ENCODE results near the gene PLEKHA7. TPM values are rescaled to one million over a fixed set of nuclear protein-coding genes. Genes with fewer than 3 reads are reported as not detected.

Gene PLEKHA7
- total and polyA plus RNA-seq, 2 of the 4 experiments (the other 2 are of a cell fraction), result 0.12 TPM; not detected in 1

- no peak overlapping the region for H4K91ac ChIP-seq (ENCODE audit: insufficient read depth, low read depth, low read length)
- no peak overlapping the region for H2AFZ ChIP-seq (replicated peaks; ENCODE audit: low read length, poor library complexity)
- WGBS, 2 experiments (ENCODE audit: extremely low coverage in 2 of 2, insufficient read length in 1 of 2), result no CpG with 5 or more reads among the region's 2 CpGs
- peaks cover 3% of the 10 kb centered on the region; the same call in 1 of the 2 replicates for H3K27me3 ChIP-seq (ENCODE audit: control insufficient read depth, insufficient read depth, low read length)
- H2AK5ac ChIP-seq (ENCODE audit: low read depth, low read length), result no peak overlapping the region
- H4K20me1 ChIP-seq (ENCODE audit: insufficient read depth, low read length), result no peaks in the 10 kb centered on the region
- H3K9me3 ChIP-seq (ENCODE audit: control insufficient read depth, insufficient read depth, low read length), result no peaks in the 10 kb centered on the region
- H3K18ac ChIP-seq (ENCODE audit: low read depth, low read length), result no peak overlapping the region
- no peak for TF ChIP-seq RFX5 (IDR thresholded peaks at IDR 0.05; ENCODE audit: low read depth, low read length)
- no peak for TF ChIP-seq CEBPB (IDR thresholded peaks at IDR 0.05; ENCODE audit: low read depth, low read length)
- no peak for TF ChIP-seq BHLHE40 (IDR thresholded peaks at IDR 0.05; ENCODE audit: low read depth, low read length)
- no peak for TF ChIP-seq MXI1 (IDR thresholded peaks at IDR 0.05; ENCODE audit: borderline replicate concordance, low read depth, low read length)
- TF ChIP-seq RAD21 (IDR thresholded peaks at IDR 0.05; ENCODE audit: low read length), result no peak
- no peak for TF ChIP-seq CTCF (conservative IDR thresholded peaks at IDR 0.05; ENCODE audit: low read depth, low read length)
- TF ChIP-seq, protein P1, sequence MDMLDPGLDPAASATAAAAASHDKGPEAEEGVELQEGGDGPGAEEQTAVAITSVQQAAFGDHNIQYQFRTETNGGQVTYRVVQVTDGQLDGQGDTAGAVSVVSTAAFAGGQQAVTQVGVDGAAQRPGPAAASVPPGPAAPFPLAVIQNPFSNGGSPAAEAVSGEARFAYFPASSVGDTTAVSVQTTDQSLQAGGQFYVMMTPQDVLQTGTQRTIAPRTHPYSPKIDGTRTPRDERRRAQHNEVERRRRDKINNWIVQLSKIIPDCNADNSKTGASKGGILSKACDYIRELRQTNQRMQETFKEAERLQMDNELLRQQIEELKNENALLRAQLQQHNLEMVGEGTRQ (IDR thresholded peaks at IDR 0.05; ENCODE audit: low read depth, low read length), result no peak
- no peak for TF ChIP-seq MAZ (IDR thresholded peaks at IDR 0.05; ENCODE audit: borderline replicate concordance, low read depth, low read length)
- TF ChIP-seq CHD1 (IDR thresholded peaks at IDR 0.05; ENCODE audit: low read depth, low read length), result no peak
- TF ChIP-seq SMC3 (IDR thresholded peaks at IDR 0.05; ENCODE audit: low read depth, low read length), result no peak
- TF ChIP-seq POLR2A (IDR thresholded peaks at IDR 0.05; ENCODE audit: low read depth, low read length), result no peak
- no peak for TF ChIP-seq MAFK (IDR thresholded peaks at IDR 0.05; ENCODE audit: low read depth, low read length)
- TF ChIP-seq RCOR1 (IDR thresholded peaks at IDR 0.05; ENCODE audit: insufficient replicate concordance, low read length), result no peak
- TF ChIP-seq ELK1 (IDR thresholded peaks at IDR 0.05; ENCODE audit: borderline replicate concordance, low read depth, low read length), result no peak
- TF ChIP-seq FOS (IDR thresholded peaks at IDR 0.05; ENCODE audit: low read depth, low read length), result no peak
- no peak for TF ChIP-seq NFE2L2 (IDR thresholded peaks at IDR 0.05; ENCODE audit: low read depth, low read length)
- intact Hi-C loops (cut with micrococcal nuclease) (no loop called here), in situ Hi-C loops (cut with MboI; ENCODE audit: low sequenced_read_pairs) (no loop called here), dilution Hi-C loops (cut with HindIII; ENCODE audit: low sequenced_read_pairs, unreplicated experiment) (no loop called here)
- H3K9me1 ChIP-seq (ENCODE audit: insufficient read depth, low read length), result no peaks in the 10 kb centered on the region
- H3K4ac ChIP-seq (ENCODE audit: low read depth, low read length), result no peak overlapping the region
- H3K23ac ChIP-seq (ENCODE audit: low read depth, low read length), result no peak overlapping the region
- no peak overlapping the region for H3K56ac ChIP-seq (ENCODE audit: extremely low read depth, insufficient read depth, low read length)
- no peak overlapping the region for H3K4me3 ChIP-seq (ENCODE audit: insufficient read depth, low read depth, low read length)
- H3K4me2 ChIP-seq (ENCODE audit: low read depth, low read length), result no peak overlapping the region
- no peak overlapping the region for H2BK120ac ChIP-seq (ENCODE audit: low read depth, low read length)
- CTCF ChIA-PET, result no interaction called here
- H2BK15ac ChIP-seq (ENCODE audit: low read depth, low read length), result no peak overlapping the region
- H3K4me1 ChIP-seq (ENCODE audit: control insufficient read depth, insufficient read depth, low read length), result no peaks in the 10 kb centered on the region
- no peaks in the 10 kb centered on the region for H3K36me3 ChIP-seq (ENCODE audit: control insufficient read depth, insufficient read depth, low read length)
- H2BK5ac ChIP-seq (ENCODE audit: low read depth, low read length, poor library complexity, severe bottlenecking), result no peak overlapping the region
- no peak overlapping the region for H3K14ac ChIP-seq (replicated peaks; ENCODE audit: low read depth, low read length)
- no peak for DNase-seq
- H2AK9ac ChIP-seq (replicated peaks; ENCODE audit: low read depth, low read length, poor library complexity), result no peak overlapping the region
- no peaks in the 10 kb centered on the region for H3K79me1 ChIP-seq (ENCODE audit: low read depth in 1 of 2, low read length in 2 of 2)
- H4K5ac ChIP-seq (ENCODE audit: low read depth, low read length), result no peak overlapping the region
- POLR2A ChIA-PET (ENCODE audit: unreplicated experiment), result no interaction called here
- no peak overlapping the region for H3K9ac ChIP-seq (ENCODE audit: low read depth, low read length)
- ATAC-seq (ENCODE audit: low read depth), result no peak
- no peak overlapping the region for H3K27ac ChIP-seq (ENCODE audit: insufficient read depth, low read length)
- BruUV-seq (replicated peaks), result no TSS peak
- H4K8ac ChIP-seq (ENCODE audit: low read depth in 2 of 2, low read length in 2 of 2), result no peak overlapping the region
- no peak overlapping the region for H2BK20ac ChIP-seq (ENCODE audit: low read depth, low read length)
Measured at GRCh38 chr11:16846305-16846704, 167.9 kb downstream of the PLEKHA7 start.
